Tibial artery (tissue), 4 donors: ENCODE results near the gene GATAD2A.

Source experiments
- DNase-seq, 2 donors: peaks; one replicate each; pipeline ENCODE4 v3.0.0-alpha.2; 2019
- H3K27ac ChIP-seq, 2 donors: fragments of 200-600 bp; sonication (generic) in 1 of 2; 1 replicate in 1 of 2; 2 replicates in 1 of 2; pipeline ENCODE4 v1.5.1; 2018 to 2019; ENCODE audit warnings: mild to moderate bottlenecking in 1 of 2
- H3K27me3 ChIP-seq, 2 donors: fragments of 200-600 bp; sonication (generic) in 1 of 2; one replicate each; pipeline versions ENCODE4 v1.5.1 to v1.6.0; 2016 to 2019
- H3K36me3 ChIP-seq, 3 donors: fragments of 200-600 bp; sonication (generic) in 2 of 3; one replicate each; pipeline ENCODE4 v1.5.1; 2016 to 2019; ENCODE audit warnings: mild to moderate bottlenecking in 2 of 3
- H3K4me1 ChIP-seq, 4 donors: fragments of 200-600 bp; sonication (generic) in 2 of 4; 1 replicate in 3 of 4; 2 replicates in 1 of 4; pipeline ENCODE4 v1.5.1; 2016 to 2019
- H3K4me3 ChIP-seq, 2 donors: fragments of 200-600 bp; sonication (generic) in 1 of 2; 1 replicate in 1 of 2; 2 replicates in 1 of 2; pipeline ENCODE4 v1.5.1; 2018 to 2019; ENCODE audit warnings: mild to moderate bottlenecking in 2 of 2
- H3K9me3 ChIP-seq, 3 donors: fragments of 200-600 bp; sonication (generic) in 1 of 3; one replicate each; pipeline ENCODE4 v1.5.1; 2016 to 2019
- intact Hi-C: fragments of 100-400 bp; cut with DNase I; formaldehyde crosslinking; loops from one replicate; pipeline ENCODE4 v1.15.0; 2023; ENCODE audit warnings: low total_unique reads
- TF ChIP-seq, protein P1 (sequence below), 2 experiments: fragments of 200-600 bp in 1 of 2; fragments of 450-650 bp in 1 of 2; IDR thresholded peaks; one replicate each; pipeline ENCODE4 v1.5.1; 2017 to 2019; ENCODE audit warnings: antibody characterized with exemption in 2 of 2, mild to moderate bottlenecking in 1 of 2, moderate library complexity in 1 of 2

Gene GATAD2A

DNA sequence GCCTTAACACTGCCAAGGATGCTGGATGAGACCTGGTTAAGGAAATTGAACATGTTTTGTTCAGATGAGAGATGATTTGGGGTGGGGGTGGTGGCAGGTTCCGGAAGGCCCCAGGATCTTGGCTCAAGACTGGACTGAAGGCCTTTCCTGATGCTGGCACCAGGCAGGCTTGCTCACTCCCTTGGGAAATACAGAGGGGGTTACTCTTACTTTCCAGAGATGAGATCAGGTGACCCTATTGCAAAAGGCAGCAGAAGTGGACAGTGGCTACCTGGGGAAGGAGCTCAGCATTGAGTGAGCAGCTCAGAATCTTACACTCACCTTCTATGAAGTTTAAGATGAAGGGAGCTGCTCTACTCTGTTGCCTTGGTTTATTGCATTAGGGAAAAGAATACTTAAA lies 10.8 kb downstream of the GATAD2A start:
- Histone ChIP-seq H3K4me3 (no peak overlapping the region), H3K27ac (no peak overlapping the region), H3K4me1 (peaks cover 0 to 39% (median 13%) of the 10 kb centered on the region in 4 donors), H3K9me3 (no peaks in the 10 kb centered on the region), H3K36me3 (no peaks in the 10 kb centered on the region), H3K27me3 (no peaks in the 10 kb centered on the region)
- intact Hi-C loops: no loop called here
- DNase-seq: no peak
- TF ChIP-seq, protein P1, sequence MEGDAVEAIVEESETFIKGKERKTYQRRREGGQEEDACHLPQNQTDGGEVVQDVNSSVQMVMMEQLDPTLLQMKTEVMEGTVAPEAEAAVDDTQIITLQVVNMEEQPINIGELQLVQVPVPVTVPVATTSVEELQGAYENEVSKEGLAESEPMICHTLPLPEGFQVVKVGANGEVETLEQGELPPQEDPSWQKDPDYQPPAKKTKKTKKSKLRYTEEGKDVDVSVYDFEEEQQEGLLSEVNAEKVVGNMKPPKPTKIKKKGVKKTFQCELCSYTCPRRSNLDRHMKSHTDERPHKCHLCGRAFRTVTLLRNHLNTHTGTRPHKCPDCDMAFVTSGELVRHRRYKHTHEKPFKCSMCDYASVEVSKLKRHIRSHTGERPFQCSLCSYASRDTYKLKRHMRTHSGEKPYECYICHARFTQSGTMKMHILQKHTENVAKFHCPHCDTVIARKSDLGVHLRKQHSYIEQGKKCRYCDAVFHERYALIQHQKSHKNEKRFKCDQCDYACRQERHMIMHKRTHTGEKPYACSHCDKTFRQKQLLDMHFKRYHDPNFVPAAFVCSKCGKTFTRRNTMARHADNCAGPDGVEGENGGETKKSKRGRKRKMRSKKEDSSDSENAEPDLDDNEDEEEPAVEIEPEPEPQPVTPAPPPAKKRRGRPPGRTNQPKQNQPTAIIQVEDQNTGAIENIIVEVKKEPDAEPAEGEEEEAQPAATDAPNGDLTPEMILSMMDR (IDR thresholded peaks at IDR 0.05): no peak

DNA sequence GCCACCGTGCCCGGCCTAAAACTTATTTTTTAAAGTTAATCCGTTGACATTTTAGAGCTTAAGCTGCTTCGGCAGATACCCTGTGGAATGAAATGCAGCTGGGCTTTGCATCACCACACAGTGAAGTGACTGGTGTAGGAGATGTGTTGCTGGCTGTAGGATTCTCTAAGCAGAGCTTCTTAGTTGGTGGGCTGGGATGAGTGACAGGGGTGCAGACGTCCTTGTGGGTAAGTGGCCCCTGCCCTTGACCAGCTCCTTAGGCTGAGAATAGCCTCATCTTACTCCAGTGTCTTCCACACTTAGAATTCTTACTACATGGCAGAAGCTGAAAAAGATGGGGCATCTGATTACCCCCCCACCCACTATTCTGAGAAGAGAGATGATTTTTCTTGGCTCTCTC lies 11.6 kb downstream of the GATAD2A start:
- no peak for DNase-seq
- Histone ChIP-seq H3K36me3 (no peaks in the 10 kb centered on the region), H3K27ac (no peak overlapping the region), H3K4me3 (no peak overlapping the region), H3K4me1 (peaks cover 0 to 44% (median 15%) of the 10 kb centered on the region in 4 donors), H3K27me3 (no peaks in the 10 kb centered on the region), H3K9me3 (no peaks in the 10 kb centered on the region)
- intact Hi-C loops: no loop called here
- TF ChIP-seq, protein P1 (IDR thresholded peaks at IDR 0.05): no peak

DNA sequence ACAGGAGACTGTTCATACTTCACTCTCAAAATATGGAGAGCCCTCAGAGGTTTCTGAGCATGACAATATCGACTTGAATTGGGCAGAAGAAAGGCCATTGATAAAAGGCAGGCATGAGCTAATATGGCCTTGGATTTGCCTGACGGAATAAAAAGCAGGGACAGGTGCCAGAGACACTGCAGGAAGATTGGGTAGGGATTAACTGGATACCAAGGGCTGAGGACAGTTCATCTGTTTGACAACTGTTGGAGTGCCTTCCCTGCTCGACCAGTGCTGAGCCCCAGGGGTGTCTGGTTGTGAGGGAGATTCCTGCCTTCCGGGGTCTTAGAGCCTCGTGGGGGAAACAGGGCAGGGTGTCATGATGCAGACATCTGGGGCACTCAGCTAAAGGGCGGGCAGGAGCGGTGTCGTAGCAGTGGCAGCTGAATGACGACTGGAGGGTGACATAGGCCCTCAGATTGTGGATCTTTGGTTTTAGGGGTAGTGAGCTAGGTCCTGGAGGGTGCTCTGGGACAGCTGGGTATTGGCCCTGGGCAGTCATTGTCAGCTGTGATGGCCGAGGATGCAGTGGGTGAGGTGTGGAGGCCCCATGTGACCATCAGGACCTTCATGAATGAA lies 12.3 kb downstream of the GATAD2A start:
- Histone ChIP-seq H3K27me3 (no peaks in the 10 kb centered on the region), H3K36me3 (no peaks in the 10 kb centered on the region), H3K4me3 (no peak overlapping the region), H3K9me3 (no peaks in the 10 kb centered on the region), H3K4me1 (peaks cover 0 to 51% (median 18%) of the 10 kb centered on the region in 4 donors), H3K27ac (no peak overlapping the region)
- intact Hi-C loops: no loop called here
- no peak for DNase-seq
- TF ChIP-seq, protein P1 (IDR thresholded peaks at IDR 0.05): no peak

DNA sequence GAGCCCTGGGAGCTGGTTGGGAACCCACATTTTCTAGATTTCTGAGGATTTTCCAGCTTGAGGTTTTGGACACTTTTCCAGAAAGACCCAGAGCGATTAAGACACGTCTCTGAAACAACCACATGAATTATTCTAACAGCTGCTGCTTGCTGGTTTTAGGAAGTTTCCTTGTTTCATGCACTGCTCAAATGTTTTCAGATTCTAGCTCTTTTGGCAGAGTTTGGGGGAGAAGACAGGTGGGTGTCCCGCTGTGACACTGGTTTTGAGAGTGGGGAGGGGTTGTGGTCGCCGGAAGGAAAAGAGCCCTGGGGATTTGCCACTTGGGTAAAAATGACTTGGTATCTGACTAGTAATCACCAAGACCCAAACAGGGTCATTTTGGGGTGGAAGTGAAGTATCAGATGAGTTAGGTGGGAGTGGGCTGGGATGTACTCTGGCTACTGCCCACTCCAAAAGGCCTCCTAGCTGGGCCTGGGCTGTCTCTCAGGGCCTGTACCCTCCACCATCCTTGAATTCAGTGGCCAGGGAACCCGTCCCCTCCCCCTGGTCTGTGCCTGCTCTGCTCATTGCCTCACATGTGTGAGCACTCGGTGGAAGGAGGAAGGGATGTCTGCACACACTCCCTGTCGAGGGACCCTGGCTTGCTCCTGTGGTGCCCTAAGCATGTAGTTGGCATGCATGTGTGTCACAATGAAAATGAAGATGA lies 13.2 kb downstream of the GATAD2A start:
- no peak overlapping the region for H3K4me3 ChIP-seq
- DNase-seq: no peak

DNA sequence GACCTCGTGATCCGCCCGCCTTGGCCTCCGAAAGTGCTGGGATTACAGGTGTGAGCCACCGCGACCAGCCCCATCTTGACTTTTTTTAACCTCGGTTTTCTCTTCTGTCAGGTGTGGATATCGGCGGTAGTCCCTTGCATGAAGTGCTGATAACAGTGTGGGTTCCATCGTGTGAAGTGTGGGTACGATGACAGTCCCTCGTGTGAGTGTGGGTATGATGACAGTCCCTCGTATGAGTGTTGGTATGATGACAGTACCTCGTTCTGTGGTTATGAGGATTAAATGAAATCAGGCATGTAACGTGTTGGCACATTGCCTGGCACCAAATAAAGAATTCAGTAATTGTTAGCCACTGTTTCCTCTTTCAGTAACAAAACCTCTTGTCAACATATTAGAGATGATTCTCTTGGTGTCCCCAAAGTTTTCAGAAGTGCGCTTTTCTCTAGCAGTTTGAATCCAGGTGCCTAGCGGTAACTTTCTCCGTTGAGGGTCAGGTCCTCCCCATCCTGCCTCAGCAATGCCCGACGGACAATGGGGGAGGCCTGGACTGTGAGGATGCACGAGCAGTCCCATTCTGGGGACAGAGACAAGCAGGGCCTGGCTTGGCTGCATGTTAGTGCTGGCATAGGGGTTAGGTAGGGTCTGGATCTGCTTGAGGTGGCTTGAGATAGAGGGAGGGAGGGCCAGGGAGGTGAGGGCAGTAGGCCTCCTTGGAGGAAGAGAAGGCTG lies 15.3 kb downstream of the GATAD2A start:
- Histone ChIP-seq H3K27ac (no peak overlapping the region), H3K27me3 (no peaks in the 10 kb centered on the region), H3K9me3 (no peaks in the 10 kb centered on the region), H3K36me3 (no peaks in the 10 kb centered on the region), H3K4me1 (peaks cover 0 to 79% (median 38%) of the 10 kb centered on the region in 4 donors), H3K4me3 (no peak overlapping the region)
- no peak for DNase-seq
- intact Hi-C loops: no loop called here
- TF ChIP-seq, protein P1 (IDR thresholded peaks at IDR 0.05): no peak

More for the DNA sequence above, 13.2 kb downstream of the GATAD2A start:
- no peak overlapping the region for H3K27ac ChIP-seq
- TF ChIP-seq, protein P1 (IDR thresholded peaks at IDR 0.05): no peak
- no peaks in the 10 kb centered on the region for H3K36me3 ChIP-seq
- intact Hi-C loops: no loop called here
- no peaks in the 10 kb centered on the region for H3K27me3 ChIP-seq
- H3K9me3 ChIP-seq: no peaks in the 10 kb centered on the region
- H3K4me1 ChIP-seq: peaks cover 0 to 61% (median 27%) of the 10 kb centered on the region in 4 donors
